HCT116 (cell line): ENCODE results near the gene ACSS1. TPM values are rescaled to one million over a fixed set of nuclear protein-coding genes. Genes with fewer than 3 reads are reported as not detected.

Experiments
- ATAC-seq: fragments of 200-7000 bp; cut with Tn5 transposase; 2 replicates; pipeline ENCODE4 v1.9.1; 2020; ENCODE audit warnings: mild to moderate bottlenecking, moderate library complexity
- BruUV-seq: library from RNA; stranded (reverse); fragments of 400-500 nt; replicated peaks from 2 replicates; lab custom pipeline; 2021; lab: Mats Ljungman, UMichigan
- CTCF ChIA-PET: fragments of 300-600 bp; sonication (Branson Sonifier 250); formaldehyde crosslinking; loops from one replicate; lab custom pipeline; 2021; ENCODE audit warnings: antibody characterized with exemption; lab: Charles Lee
- POLR2A ChIA-PET: fragments of 300-600, 350-600 bp; sonication (Branson Sonifier 250); formaldehyde crosslinking; loops from one replicate; lab custom pipeline; 2021; ENCODE audit warnings: antibody characterized with exemption; lab: Charles Lee
- RAD21 ChIA-PET, 2 experiments: fragments of 300-600 bp; sonication (Branson Sonifier 250); formaldehyde crosslinking; loops; one replicate each; lab custom pipeline; 2023; ENCODE audit warnings: low total read pairs in 2 of 2; ENCODE audit not compliant: uncharacterized antibody in 2 of 2, unreplicated experiment in 2 of 2, low non-redundant PET in 1 of 2; lab: Charles Lee
- DNase-seq: peaks from one replicate; pipeline ENCODE4 v3.0.0-alpha.2; 2010; ENCODE audit warnings: low read depth, low spot score
- H2AFZ ChIP-seq: fragments of 200-600 bp; shearing (Covaris generic), sonication (generic); 2 replicates; pipeline ENCODE4 v1.6.1; 2017; ENCODE audit warnings: low read depth, mixed run types, mixed read lengths, antibody characterized with exemption, low read length; ENCODE audit not compliant: poor library complexity, severe bottlenecking
- H3K27ac ChIP-seq: 2 replicates; pipeline ENCODE4 v1.5.1; 2012; ENCODE audit warnings: low read depth, low read length
- H3K27me3 ChIP-seq: fragments of 200-600 bp; sonication (generic); 2 replicates; pipeline ENCODE4 v1.6.1; 2016; ENCODE audit warnings: mixed run types, low read length, mixed read lengths; ENCODE audit not compliant: insufficient read depth
- H3K36me3 ChIP-seq, 2 experiments: fragments of 200-500 bp in 1 of 2; fragments of 200-600 bp in 1 of 2; sonication (Bioruptor generic) in 1 of 2; sonication (generic) in 1 of 2; 2 replicates each; pipeline versions ENCODE4 v1.5.1 to v1.6.1; 2014 to 2016; ENCODE audit warnings: low read length in 2 of 2, inconsistent platforms in 1 of 2, mixed read lengths in 1 of 2, mixed run types in 1 of 2; ENCODE audit not compliant: insufficient read depth in 2 of 2, control insufficient read depth in 1 of 2
- H3K4me1 ChIP-seq, 2 experiments: fragments of 200-600 bp in 1 of 2; sonication (generic) in 1 of 2; 2 replicates each; pipeline versions ENCODE4 v1.5.1 to v1.6.1; 2012 to 2017; ENCODE audit warnings: low read length in 2 of 2, inconsistent platforms in 1 of 2, mild to moderate bottlenecking in 1 of 2, mixed read lengths in 1 of 2, mixed run types in 1 of 2, moderate library complexity in 1 of 2; ENCODE audit not compliant: insufficient read depth in 2 of 2, control insufficient read depth in 1 of 2
- H3K4me2 ChIP-seq: fragments of 200-600 bp; sonication (generic); 2 replicates; pipeline ENCODE4 v1.6.1; 2017; ENCODE audit warnings: mixed run types, low read length, mixed read lengths
- H3K4me3 ChIP-seq, 2 experiments: fragments of 200-600 bp in 1 of 2; sonication (generic) in 1 of 2; replicated peaks in 1 of 2; 2 replicates each; pipeline ENCODE4 v1.5.1; 2011 to 2016; ENCODE audit warnings: low read length in 2 of 2, control low read depth in 1 of 2, low read depth in 1 of 2, mild to moderate bottlenecking in 1 of 2, mixed read lengths in 1 of 2, mixed run types in 1 of 2
- H3K79me2 ChIP-seq: fragments of 200-600 bp; sonication (generic); 2 replicates; pipeline ENCODE4 v1.6.1; 2017; ENCODE audit warnings: mild to moderate bottlenecking, mixed run types, low read length, moderate library complexity, mixed read lengths; ENCODE audit not compliant: insufficient read depth
- H3K9ac ChIP-seq: fragments of 200-600 bp; sonication (generic); 2 replicates; pipeline ENCODE4 v1.6.1; 2016; ENCODE audit warnings: low read length, mixed read lengths
- H3K9me2 ChIP-seq: fragments of 200-600 bp; sonication (generic), shearing (Covaris generic); 2 replicates; pipeline ENCODE4 v1.6.1; 2017; ENCODE audit warnings: mixed run types, mild to moderate bottlenecking, moderate library complexity; ENCODE audit not compliant: insufficient read depth
- H3K9me3 ChIP-seq, 2 experiments: fragments of 200-500 bp in 1 of 2; fragments of 200-600 bp in 1 of 2; sonication (Bioruptor generic) in 1 of 2; sonication (generic) in 1 of 2; 2 replicates each; pipeline ENCODE4 v1.6.1; 2014 to 2017; ENCODE audit warnings: low read length in 2 of 2, mixed read lengths in 2 of 2, inconsistent platforms in 1 of 2, low read depth in 1 of 2, mild to moderate bottlenecking in 1 of 2, mixed run types in 1 of 2, moderate library complexity in 1 of 2; ENCODE audit not compliant: control insufficient read depth in 1 of 2, insufficient read depth in 1 of 2
- H4K20me1 ChIP-seq: fragments of 200-600 bp; sonication (generic), shearing (Covaris generic); 2 replicates; pipeline ENCODE4 v1.6.1; 2017; ENCODE audit warnings: mixed run types, mild to moderate bottlenecking, moderate library complexity; ENCODE audit not compliant: insufficient read depth
- CBX3 ChIP-seq: IDR thresholded peaks from 2 replicates; pipeline ENCODE4 v1.6.1; 2012; ENCODE audit warnings: low read depth
- CEBPB ChIP-seq: IDR thresholded peaks from 2 replicates; pipeline ENCODE4 v1.6.1; 2012; ENCODE audit warnings: low read depth
- CTCF ChIP-seq, 3 experiments: fragments of 200-600 bp in 1 of 3; sonication (generic) in 1 of 3; IDR thresholded peaks in 2 of 3; conservative IDR thresholded peaks in 1 of 3; 2 replicates each; pipeline ENCODE4 v1.5.1; 2012 to 2017; ENCODE audit warnings: low read depth in 2 of 3, low read length in 2 of 3, antibody characterized with exemption in 1 of 3, borderline replicate concordance in 1 of 3, control low read depth in 1 of 3, mild to moderate bottlenecking in 1 of 3, mixed read lengths in 1 of 3, mixed run types in 1 of 3, moderate library complexity in 1 of 3; ENCODE audit not compliant: insufficient read depth in 1 of 3
- EGR1 ChIP-seq: IDR thresholded peaks from 2 replicates; pipeline ENCODE4 v1.6.1; 2012; ENCODE audit warnings: low read depth
- ELF1 ChIP-seq: IDR thresholded peaks from 2 replicates; pipeline ENCODE4 v1.6.1; 2012; ENCODE audit warnings: low read depth, borderline replicate concordance
- EZH2 ChIP-seq: fragments of 200-600 bp; sonication (generic); IDR thresholded peaks from 2 replicates; pipeline ENCODE4 v1.6.1; 2017; ENCODE audit warnings: antibody characterized with exemption, mixed run types
- FOSL1 ChIP-seq: IDR thresholded peaks from 2 replicates; pipeline ENCODE4 v1.6.1; 2012; ENCODE audit warnings: low read depth
- REST ChIP-seq: IDR thresholded peaks from 2 replicates; pipeline ENCODE4 v1.6.1; 2012; ENCODE audit warnings: low read depth
- SP1 ChIP-seq: IDR thresholded peaks from 2 replicates; pipeline ENCODE4 v1.6.1; 2012; ENCODE audit warnings: low read depth
- SRF ChIP-seq: IDR thresholded peaks from 2 replicates; pipeline ENCODE4 v1.6.1; 2012; ENCODE audit warnings: low read depth
- TCF7L2 ChIP-seq: IDR thresholded peaks from 2 replicates; pipeline ENCODE4 v1.7.0; 2011; ENCODE audit warnings: borderline replicate concordance, inconsistent platforms; ENCODE audit not compliant: insufficient read depth, insufficient read length; ENCODE audit errors: extremely low read depth
- YY1 ChIP-seq: IDR thresholded peaks from 2 replicates; pipeline ENCODE4 v1.6.1; 2011; ENCODE audit warnings: low read length, low read depth, moderate library complexity, mild to moderate bottlenecking; ENCODE audit not compliant: insufficient replicate concordance; ENCODE audit errors: extremely low read depth
- ZFX ChIP-seq: fragments of 450-650 bp; IDR thresholded peaks from 2 replicates; pipeline ENCODE4 v1.6.1; 2017
- intact Hi-C: fragments of 100-400 bp; cut with micrococcal nuclease; formaldehyde crosslinking; loops from 2 replicates; pipeline ENCODE4 v1.10.0; 2022
- total RNA-seq: library from RNA; stranded (reverse); gene quantifications from one replicate; pipeline ENCODE4 v1.2.1, GENCODE V29; 2021; ENCODE audit not compliant: unreplicated experiment

The ACSS1 gene
- total RNA-seq, 1 experiment from 2014 or later: 0.27 TPM

GRCh38 chr20:25025091-25025861, 32.7 kb downstream of the ACSS1 start:
- TF ChIP-seq TCF7L2: no peak
- no peak for TF ChIP-seq FOSL1
- no peak for TF ChIP-seq EZH2
- no peak for TF ChIP-seq ELF1
- H4K20me1 ChIP-seq: no peaks in the 10 kb centered on the region
- H3K9ac ChIP-seq: no peak overlapping the region
- intact Hi-C loops: no loop called here
- BruUV-seq: no TSS peak
- H3K36me3 ChIP-seq: no peaks in the 10 kb centered on the region
- H3K4me3 ChIP-seq: no peak overlapping the region
- H3K9me3 ChIP-seq: no peaks in the 10 kb centered on the region
- H3K9me2 ChIP-seq: 0 out of 2 replicates have a peak, but pooled peaks cover 3% of the 10 kb centered on the region
- CTCF ChIA-PET: no interaction called here
- ATAC-seq (no peak), DNase-seq (no peak)
- H3K4me2 ChIP-seq: no peak overlapping the region
- no peak overlapping the region for H2AFZ ChIP-seq
- POLR2A ChIA-PET: no interaction called here
- no peaks in the 10 kb centered on the region for H3K79me2 ChIP-seq
- H3K27me3 ChIP-seq: no peaks in the 10 kb centered on the region
- H3K27ac ChIP-seq: no peak overlapping the region
- peaks cover 0 to 4% of the 10 kb centered on the region in 2 experiments; a peak in 1 of 4 replicates for H3K4me1 ChIP-seq
- RAD21 ChIA-PET: no interaction called here

- RAD21 ChIA-PET: no interaction called here
- TF ChIP-seq REST (no peak), CEBPB (no peak), ZFX (no peak), CTCF (IDR thresholded peaks at IDR 0.05 in 2 of 3, conservative IDR thresholded peaks at IDR 0.05 in 1 of 3; ENCODE audit: borderline replicate concordance in 1 of 3, insufficient read depth in 1 of 3, low read depth in 2 of 3, low read length in 2 of 3) (no peak), SP1 (no peak), YY1 (no peak), EGR1 (no peak), SRF (no peak), CBX3 (no peak)
Measured at GRCh38 chr20:25024171-25024570, 33.8 kb downstream of the ACSS1 start.

More at GRCh38 chr20:25024171-25024570, 33.8 kb downstream of the ACSS1 start:
- intact Hi-C loops: no loop called here
- Histone ChIP-seq H3K9me3 (no peaks in the 10 kb centered on the region), H3K4me2 (no peak overlapping the region), H3K36me3 (no peaks in the 10 kb centered on the region), H3K9me2 (0 out of 2 replicates have a peak, but pooled peaks cover 3% of the 10 kb centered on the region), H3K27me3 (no peaks in the 10 kb centered on the region), H3K4me3 (no peak overlapping the region), H3K27ac (no peak overlapping the region), H3K79me2 (no peaks in the 10 kb centered on the region), H3K9ac (no peak overlapping the region), H3K4me1 (peaks cover 0 to 4% of the 10 kb centered on the region in 2 experiments; a peak in 1 of 4 replicates), H4K20me1 (no peaks in the 10 kb centered on the region), H2AFZ (no peak overlapping the region)
- ChIA-PET POLR2A (no interaction called here), CTCF (no interaction called here)
- BruUV-seq: no TSS peak
- DNase-seq: no peak
- ATAC-seq: no peak
